Nephron (organoid): ENCODE results near the gene MYD88.
"Not testable (repeated sequence)": the region's sequence is repeated elsewhere in the genome, so short reads cannot be mapped to it uniquely, and the experiment has no call there.

Experiments used
- H3K27ac Mint-ChIP-seq, 3 experiments: 2 replicates each; pipeline ENCODE4 v1.8.0; 2020; ENCODE audit warnings: mixed read lengths in 3 of 3, mild to moderate bottlenecking in 2 of 3, moderate library complexity in 1 of 3
- H3K27me3 Mint-ChIP-seq: 2 replicates; pipeline ENCODE4 v1.8.0; 2021; ENCODE audit warnings: low read depth, mild to moderate bottlenecking, moderate library complexity, mixed read lengths
- H3K36me3 Mint-ChIP-seq: 2 replicates; pipeline ENCODE4 v1.8.0; 2020; ENCODE audit warnings: low read depth, mixed read lengths
- H3K4me1 Mint-ChIP-seq: 2 replicates; pipeline ENCODE4 v1.8.0; 2020; ENCODE audit warnings: mixed read lengths
- H3K4me3 Mint-ChIP-seq, 3 experiments: 2 replicates each; pipeline ENCODE4 v1.8.0; 2020; ENCODE audit warnings: mild to moderate bottlenecking in 3 of 3, mixed read lengths in 3 of 3, moderate library complexity in 2 of 3
- H3K9me3 Mint-ChIP-seq: 2 replicates; pipeline ENCODE4 v1.8.0; 2020; ENCODE audit warnings: mixed read lengths
- CTCF ChIP-seq, 3 experiments: fragments of 200-600 bp; sonication (generic); IDR thresholded peaks; one replicate each; pipeline ENCODE4 v1.5.0; 2021; ENCODE audit warnings: antibody characterized with exemption in 3 of 3; ENCODE audit not compliant: unreplicated experiment in 3 of 3

MYD88 gene

GRCh38 chr3:38154625-38155255 is 16.3 kb downstream of the MYD88 start:
- Mint-ChIP-seq H3K9me3 (no peaks in the 10 kb centered on the region), H3K36me3 (no peaks in the 10 kb centered on the region), H3K27me3 (no peaks in the 10 kb centered on the region), H3K27ac (no peak overlapping the region), H3K4me3 (no peak overlapping the region), H3K4me1 (no peaks in the 10 kb centered on the region)
- TF ChIP-seq CTCF (IDR thresholded peaks at IDR 0.05; ENCODE audit: unreplicated experiment in 3 of 3): no peak

GRCh38 chr3:38155825-38156224 is 17.4 kb downstream of the MYD88 start:
- Mint-ChIP-seq H3K36me3 (no peaks in the 10 kb centered on the region), H3K4me3 (no peak overlapping the region), H3K9me3 (no peaks in the 10 kb centered on the region)

DNA sequence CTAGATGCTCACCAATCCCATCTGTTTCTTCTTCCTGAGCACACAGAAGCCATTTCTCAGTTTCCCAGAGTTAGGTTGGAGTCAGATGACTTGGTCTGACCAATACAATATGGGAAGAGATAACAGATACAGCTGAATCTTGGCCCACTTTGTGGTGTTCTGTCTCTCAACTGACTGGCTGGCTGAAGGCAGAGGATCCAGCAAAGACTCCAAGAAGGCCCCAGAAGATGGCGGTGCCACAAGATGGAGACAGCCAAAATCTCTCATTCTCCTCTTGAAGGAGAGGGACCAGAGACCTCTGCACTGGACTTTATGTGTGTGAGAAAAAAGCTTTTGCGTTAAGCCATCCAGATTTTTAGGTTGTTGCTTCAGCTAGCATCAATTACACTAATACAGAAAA is 18.7 kb downstream of the MYD88 start:
- Mint-ChIP-seq H3K27me3 (no peaks in the 10 kb centered on the region), H3K4me1 (no peaks in the 10 kb centered on the region), H3K27ac (no peak overlapping the region)

More at GRCh38 chr3:38155825-38156224, 17.4 kb downstream of the MYD88 start:
- Mint-ChIP-seq H3K27ac (no peak overlapping the region), H3K4me1 (no peaks in the 10 kb centered on the region), H3K27me3 (no peaks in the 10 kb centered on the region)
- no peak for TF ChIP-seq CTCF (IDR thresholded peaks at IDR 0.05; ENCODE audit: unreplicated experiment in 3 of 3)

GRCh38 chr3:38157595-38157994 is 19.1 kb downstream of the MYD88 start:
- TF ChIP-seq CTCF (IDR thresholded peaks at IDR 0.05; ENCODE audit: unreplicated experiment in 3 of 3): no peak
- Mint-ChIP-seq H3K9me3 (no peaks in the 10 kb centered on the region), H3K4me3 (no peak overlapping the region), H3K36me3 (no peaks in the 10 kb centered on the region), H3K27me3 (no peaks in the 10 kb centered on the region), H3K27ac (no peak overlapping the region), H3K4me1 (no peaks in the 10 kb centered on the region)

More for the DNA sequence above, 18.7 kb downstream of the MYD88 start:
- Mint-ChIP-seq H3K4me3 (no peak overlapping the region), H3K36me3 (no peaks in the 10 kb centered on the region), H3K9me3 (no peaks in the 10 kb centered on the region)
- no peak for TF ChIP-seq CTCF (IDR thresholded peaks at IDR 0.05; ENCODE audit: unreplicated experiment in 3 of 3)

DNA sequence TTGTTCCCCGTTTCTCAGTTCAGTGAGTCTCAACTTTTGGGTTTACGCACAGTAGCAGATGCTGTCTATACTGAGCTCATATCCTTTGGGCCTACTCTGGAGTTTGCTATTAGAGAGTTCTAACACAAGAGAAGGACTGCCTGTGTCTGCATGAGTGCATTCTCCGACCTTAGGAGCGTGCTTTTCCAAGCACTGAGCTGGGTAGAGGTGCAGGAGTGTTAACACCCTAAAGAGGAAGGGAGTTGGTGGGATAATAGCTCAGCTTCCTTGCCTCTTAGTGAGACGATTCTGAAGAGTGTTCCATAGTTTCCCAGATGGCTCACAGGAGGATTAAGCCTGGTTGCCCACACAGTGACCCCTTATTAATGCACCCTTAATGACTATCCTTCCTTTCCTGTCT is 20.0 kb downstream of the MYD88 start:
- Mint-ChIP-seq H3K9me3 (no peaks in the 10 kb centered on the region), H3K27ac (no peak overlapping the region), H3K36me3 (no peaks in the 10 kb centered on the region), H3K27me3 (no peaks in the 10 kb centered on the region), H3K4me1 (no peaks in the 10 kb centered on the region), H3K4me3 (no peak overlapping the region)
- TF ChIP-seq CTCF (IDR thresholded peaks at IDR 0.05; ENCODE audit: unreplicated experiment in 3 of 3): no peak

DNA sequence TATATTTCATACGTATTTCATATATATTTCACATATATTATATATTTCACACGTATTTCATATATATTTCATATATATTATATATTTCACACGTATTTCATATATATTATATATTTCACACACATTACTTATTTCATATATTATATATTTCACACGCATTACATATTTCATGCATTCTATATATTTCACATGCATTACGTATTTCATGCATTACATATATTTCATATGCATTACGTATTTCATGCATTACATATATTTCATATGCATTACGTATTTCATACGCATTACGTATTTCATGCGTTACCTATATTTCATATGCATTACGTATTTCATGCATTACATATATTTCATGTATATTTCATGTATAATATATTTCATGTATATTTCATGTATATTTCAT is 22.2 kb downstream of the MYD88 start:
- not testable (repeated sequence) for H3K9me3 Mint-ChIP-seq

More for the DNA sequence above, 22.2 kb downstream of the MYD88 start:
- not testable (repeated sequence) for H3K27me3 Mint-ChIP-seq, H3K36me3 Mint-ChIP-seq, H3K27ac Mint-ChIP-seq, H3K4me1 Mint-ChIP-seq, H3K4me3 Mint-ChIP-seq
